HG03460 (cell line): ENCODE results near the gene CCDC186.
A peak's percentile ranks its signal among the peaks of the same experiment; 100 is the strongest.

Source experiments
- ATAC-seq: cut with Tn5 transposase; IDR thresholded peaks from one replicate; pipeline ENCODE4 v1.9.1; 2021; ENCODE audit not compliant: unreplicated experiment

Gene CCDC186

DNA sequence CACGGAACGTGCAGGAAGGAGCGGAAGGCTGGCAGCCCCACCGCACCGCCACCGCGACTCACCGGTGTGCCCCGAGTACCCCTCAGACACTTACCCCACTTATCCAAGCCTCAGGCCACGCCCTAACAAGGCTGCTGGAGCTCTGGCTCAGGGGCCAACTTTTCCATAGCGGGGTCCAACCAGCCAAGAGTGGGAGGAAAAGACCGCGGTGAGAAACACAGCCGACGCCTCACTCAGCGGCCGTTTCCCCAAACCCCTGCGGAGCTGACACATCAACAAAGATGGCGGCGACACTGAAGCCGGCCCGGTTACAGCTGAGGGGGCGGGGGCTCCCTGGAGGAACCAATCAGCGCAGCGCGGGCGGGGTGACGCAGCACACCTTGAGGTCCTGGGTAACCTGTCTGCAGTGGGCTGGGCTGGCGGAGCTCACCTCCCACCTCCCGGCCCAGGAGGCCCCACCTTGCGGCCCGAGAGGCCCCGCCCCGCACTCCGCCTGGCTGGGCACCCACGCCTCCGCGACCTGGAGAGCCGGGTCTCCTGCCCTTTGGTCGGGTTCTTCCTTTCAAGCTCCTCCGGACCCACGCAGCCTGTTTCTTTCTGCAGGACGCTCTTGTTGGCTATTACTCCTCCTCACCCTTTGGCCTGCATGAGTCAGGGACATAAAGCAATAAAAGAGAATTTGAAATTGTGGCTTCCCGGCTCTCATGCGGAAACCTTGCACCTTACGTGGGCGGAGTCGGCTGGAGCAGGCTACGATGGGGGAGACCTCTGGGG lies at the start of gene CCDC186:
CCDC186 (minus strand) TSS at position 283 of the 774 bp plus-strand sequence. CDS start 10,935 bp downstream, outside the sequence.
- ATAC-seq = peak; percentile 99

DNA sequence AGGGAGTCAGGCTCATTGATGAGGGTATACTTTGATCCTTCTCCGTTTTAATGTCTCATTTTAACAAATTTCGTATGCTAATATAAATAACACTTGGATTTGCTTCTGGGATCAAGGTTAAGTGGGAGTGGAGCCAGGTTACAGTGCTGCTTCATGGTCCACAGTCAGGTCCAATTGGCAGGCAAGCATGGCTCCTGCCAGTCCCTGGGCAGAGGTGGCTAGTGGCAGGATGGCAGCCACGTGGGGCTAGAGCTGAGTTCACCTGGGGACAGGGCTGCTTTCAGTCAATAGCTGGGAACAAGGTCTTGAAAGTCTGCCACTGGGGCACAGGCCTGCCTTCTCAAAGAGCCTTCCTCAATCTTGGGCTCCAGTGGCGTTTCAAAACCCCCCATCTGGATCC lies 49.1 kb upstream of the CCDC186 start:
- no peak for ATAC-seq

DNA sequence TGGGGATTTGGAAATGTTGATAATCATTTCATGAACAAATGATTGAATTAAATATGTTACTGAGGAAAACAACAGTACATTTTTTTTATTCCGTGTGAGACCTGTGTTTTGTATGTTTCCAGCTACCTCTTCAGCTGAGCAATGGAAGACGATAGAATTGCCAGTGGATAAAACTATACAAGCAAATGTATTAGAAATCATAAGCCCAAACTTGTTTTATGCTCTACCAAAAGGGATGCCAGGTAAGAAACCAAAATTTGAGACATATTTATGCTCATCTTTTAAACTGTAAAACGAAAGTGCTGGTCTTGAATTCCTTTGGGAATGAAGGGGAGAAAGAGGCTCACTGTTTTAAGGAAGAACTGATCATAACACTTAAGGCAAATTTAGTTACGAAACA lies 47.2 kb upstream of the CCDC186 start:
- no peak for ATAC-seq

DNA sequence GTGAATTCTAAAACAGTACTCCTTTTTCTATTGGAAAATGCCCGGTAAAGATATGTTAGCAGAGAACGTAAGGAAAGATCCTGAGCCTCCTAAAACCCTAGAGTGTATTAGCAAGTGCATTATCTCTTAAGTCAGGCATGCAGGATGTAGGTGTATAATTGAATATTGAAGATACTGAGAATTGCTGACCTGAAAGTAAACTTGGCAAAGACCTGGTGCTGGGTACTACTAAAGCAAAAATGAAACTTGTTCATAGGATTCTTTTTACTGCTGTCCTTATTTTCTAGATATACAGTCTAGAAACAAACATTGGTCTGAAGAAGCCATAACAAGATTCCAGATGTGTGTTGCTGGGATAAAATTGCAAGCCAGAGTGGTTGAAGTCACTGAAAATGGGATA lies 46.3 kb upstream of the CCDC186 start:
- no peak for ATAC-seq

DNA sequence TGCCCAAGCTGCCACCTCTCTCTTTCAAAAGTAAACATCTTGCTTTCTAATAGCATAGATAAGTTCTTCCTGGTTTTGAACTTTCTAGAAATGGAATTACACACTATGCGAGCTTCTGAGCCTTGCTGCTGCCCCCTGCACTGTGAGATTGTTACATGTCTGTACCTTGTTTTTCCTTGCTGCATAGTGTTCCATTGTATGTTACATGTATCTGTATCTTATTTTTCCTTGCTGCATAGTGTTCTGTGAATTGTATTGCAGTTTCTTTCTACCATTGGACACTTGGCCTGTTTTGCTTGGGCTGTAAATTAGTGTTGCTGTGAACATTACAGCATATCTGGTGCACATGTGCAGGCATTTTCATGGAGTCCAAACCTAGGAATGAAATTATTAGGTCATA lies 41.0 kb upstream of the CCDC186 start:
- no peak for ATAC-seq

DNA sequence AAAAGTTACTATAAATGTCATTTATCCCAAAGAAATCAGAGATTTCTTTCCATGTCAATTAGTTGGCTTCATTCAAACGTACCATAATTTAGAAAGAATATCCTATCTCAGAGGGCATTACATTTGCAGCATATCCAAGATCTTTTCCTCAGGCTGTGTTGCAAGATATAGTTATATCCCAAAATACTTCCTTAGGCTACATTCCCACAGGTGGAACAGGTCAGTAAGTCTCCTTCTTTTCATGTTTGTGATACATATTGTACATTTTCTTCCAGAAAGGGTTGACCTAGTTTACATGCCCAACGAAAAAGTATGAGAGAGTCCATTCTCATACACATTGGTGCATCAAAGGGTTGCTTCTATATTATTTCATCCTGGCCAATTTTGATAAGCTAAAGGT lies 38.1 kb upstream of the CCDC186 start:
- ATAC-seq = no peak

DNA sequence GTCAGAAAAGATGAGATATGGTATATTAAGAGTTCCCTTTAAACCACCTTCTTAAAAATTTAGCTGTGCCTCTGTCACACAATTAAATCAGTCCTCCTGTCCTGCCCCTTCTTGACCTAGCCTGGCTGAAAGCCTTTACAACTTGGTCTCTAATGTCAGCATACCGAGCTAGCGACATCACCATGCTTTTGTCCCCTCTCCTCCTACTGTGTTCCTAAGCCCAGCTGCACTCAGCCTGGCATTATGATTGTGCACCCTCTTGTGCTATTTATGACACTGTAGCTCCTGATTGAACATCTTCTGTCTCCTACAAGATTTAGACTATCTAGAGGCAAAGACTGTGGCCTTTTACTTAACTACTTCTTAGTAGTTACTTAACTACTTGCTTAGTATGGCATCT lies 34.3 kb upstream of the CCDC186 start:
- ATAC-seq = no peak

DNA sequence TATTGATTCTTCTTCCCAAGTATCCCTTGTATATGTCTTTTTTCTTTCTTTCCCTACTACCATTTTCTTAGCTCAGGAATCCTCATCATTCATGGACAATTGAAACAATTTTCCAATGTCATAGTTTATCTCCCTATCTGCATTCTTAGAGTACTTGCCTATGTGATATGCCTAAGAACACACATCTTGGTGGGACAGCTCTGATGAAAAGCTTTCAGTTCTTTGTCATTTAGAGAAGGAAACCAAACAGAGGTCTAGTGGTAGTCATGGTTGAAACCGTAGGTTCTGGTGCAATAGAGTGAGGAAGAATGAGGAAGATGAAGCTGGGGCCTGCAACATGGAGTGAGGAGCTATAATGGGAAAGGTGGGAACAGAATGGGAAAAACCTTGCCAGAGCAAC lies 33.3 kb upstream of the CCDC186 start:
- ATAC-seq = no peak

DNA sequence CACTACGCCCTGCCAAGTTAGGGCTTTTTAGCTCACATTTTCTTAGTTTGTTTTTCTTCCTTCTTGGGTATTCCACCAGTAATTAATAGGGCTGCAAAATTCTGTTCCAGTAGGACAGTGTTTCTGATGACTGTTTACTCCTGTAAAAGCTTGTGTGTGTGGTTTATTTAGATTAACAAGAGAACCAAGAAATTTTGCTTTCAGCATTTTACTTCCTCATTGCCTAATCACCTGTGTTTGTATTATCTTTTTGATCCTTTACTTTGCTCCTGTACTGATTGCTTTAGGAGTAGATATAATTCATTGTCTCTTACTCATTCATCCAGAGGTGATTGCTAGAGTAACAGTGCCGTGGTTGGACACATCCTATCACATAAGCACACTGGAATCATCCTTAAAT lies 32.9 kb upstream of the CCDC186 start:
- no peak for ATAC-seq

DNA sequence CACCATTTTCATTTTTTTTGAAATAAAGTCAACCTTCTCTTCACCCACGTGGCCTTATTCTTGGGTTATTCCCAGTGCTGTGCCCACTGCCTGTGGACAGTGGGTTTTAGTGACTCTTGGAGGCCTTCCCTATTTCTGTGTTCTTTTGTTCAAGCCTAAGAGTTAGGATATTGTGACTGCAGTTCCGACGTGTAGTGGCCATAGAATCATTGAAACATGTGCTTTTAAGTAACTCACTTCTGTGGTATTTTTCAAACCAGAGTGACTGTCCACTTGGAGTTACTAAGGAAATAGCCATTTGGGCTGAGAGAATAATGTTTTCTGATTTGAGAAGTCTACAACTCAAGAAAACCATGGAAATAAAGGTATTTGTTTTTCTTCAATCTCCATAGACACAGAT lies 28.8 kb upstream of the CCDC186 start:
- no peak for ATAC-seq

DNA sequence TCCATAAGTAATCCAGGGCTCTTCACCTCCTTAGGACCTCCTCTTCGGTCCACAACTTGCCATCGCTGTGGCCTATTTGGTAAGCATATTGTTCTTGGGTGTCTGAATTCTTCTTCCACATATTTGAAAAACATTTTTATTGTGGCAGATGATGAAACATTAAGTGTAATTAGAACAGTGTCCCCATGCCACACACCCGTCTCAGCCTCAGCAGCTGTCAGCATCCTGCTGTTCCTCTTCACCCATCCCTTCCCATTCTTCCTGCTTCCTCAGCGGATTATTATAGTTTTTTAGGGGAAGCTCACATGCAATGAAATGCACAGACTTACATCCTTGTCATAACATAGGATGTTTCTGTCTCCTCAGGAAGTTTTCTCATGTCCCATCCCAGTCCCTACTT lies 25.2 kb upstream of the CCDC186 start:
- no peak for ATAC-seq

DNA sequence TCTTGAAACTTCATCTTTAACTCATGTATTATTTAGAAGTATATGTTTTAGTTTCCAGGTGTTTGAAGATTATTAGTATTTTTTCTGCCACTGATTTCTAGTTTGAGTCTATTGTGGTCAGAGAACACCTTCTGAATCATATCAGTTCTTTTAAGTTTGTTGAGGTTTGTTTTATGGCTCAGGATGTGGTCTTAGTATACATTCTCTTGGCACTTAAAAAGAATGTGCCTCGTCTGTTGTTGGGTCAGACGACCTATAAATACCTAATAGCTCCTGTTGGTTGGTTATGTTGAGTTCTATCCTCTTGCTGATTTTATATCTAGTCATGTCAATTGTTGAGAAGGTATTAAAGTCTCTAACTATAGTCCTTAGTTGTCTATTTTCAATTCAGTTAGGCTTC lies 21.1 kb upstream of the CCDC186 start:
- peak; percentile 84 for ATAC-seq

DNA sequence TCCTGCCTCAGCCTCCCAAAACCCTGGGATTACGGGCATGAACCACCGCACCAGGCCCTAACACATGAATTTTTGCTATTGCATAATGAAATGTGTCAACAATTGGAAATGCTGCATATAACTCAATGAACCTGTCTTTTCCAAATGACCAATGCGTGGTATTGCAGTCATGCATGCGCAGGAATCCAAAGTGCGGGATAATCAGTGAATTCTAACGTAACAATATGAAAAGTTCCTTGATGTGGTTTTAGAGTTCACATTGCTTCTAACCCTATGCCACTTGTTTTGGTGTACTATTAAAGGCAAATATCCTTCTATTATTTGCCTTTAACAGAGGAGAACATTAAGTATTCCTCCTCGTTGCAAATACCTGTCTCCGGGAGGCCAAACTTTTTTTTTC lies 15.7 kb upstream of the CCDC186 start:
- no peak for ATAC-seq

DNA sequence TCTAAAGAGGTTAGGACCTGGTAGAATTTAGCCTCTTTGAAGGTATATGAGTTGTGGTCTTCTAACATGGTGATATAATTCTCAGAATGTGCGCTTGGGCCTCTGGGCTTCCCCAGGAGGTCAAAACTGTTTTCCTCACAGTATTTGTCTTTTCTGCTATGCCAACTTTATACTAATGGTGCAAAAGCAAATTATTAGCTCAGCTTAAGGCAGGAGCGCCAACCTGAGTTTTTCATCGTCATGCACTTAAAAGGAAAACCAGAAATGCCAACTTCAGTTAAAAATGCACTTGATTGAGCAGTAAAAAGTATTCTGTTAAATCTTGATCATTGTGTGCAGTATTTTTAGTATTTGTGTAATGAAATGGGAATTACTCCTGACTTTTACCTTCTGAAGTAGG lies 14.9 kb upstream of the CCDC186 start:
- no peak for ATAC-seq

DNA sequence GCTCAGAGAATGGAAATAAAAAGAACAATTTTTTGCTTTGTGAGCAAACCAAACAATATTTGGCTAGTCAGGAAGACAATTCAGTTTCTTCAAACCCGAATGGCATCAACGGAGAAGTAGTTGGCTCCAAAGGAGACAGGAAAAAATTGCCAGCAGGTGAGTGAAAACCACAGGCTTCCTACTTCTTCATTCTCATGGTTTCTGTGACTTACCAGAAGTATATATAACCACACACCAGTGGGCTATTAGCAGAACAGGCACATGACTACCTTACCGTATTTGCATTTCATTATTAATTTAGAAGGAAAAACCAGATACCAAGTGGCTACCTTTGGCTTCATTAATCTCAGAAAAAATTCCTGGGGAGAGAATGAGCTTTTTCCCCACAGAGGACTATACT lies 14.0 kb upstream of the CCDC186 start:
- no peak for ATAC-seq

DNA sequence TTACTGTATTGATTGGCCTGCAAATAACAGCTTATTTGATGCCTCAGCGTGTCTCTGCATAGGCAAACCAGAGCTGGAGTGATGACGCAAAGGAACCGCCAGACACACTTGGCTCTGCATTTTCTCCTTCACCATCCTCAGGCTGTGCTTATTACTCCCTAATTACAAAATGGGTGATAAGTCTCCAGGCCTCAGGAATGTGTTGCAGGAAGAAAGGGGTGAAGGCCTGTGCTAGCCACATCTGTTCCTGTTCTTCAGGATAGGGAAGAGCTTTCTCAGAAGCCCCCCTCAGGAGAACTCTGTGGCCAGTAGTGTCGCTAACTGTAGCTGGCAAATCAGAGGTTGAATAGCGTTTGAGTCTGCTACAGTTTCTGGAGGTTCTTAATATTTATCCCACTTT lies 10.3 kb upstream of the CCDC186 start:
- ATAC-seq = no peak

DNA sequence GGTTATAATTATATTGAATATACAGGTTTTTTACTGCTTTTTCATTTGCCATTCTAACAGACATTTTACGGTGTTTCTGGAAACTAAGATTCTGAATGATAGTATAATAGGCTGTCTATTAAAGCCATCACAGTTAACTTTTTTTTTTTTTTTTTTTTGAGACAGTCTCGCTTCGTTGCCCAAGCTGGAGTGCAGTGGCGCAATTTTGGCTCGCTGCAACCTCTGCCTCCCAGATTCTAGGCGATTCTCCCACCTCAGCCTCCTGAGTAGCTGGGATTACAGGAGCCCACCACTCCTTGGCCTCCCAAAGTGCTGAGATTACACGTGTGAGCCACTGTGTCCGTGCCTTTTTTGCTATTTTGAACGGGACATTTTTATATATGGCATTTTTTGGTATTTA lies 9.6 kb upstream of the CCDC186 start:
- no peak for ATAC-seq

DNA sequence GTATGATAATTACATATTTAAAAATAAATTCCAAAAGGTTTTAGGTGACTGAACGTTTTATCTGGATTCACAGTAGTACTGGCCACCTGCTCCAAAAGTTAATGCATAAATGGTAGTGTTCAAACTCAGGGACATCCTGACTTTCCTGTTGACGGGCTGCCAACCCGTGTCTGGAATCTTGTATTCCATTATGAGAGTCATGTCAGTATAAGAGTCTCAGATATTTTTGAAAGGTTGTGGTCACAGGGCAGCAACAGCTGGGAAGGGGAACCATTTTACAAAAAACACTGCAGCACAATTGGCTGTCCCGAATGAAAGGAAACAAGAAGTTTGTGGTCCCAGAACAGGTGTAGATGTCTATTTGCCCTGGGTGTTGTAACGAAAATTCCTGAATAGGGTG lies 8.0 kb upstream of the CCDC186 start:
- ATAC-seq = no peak

DNA sequence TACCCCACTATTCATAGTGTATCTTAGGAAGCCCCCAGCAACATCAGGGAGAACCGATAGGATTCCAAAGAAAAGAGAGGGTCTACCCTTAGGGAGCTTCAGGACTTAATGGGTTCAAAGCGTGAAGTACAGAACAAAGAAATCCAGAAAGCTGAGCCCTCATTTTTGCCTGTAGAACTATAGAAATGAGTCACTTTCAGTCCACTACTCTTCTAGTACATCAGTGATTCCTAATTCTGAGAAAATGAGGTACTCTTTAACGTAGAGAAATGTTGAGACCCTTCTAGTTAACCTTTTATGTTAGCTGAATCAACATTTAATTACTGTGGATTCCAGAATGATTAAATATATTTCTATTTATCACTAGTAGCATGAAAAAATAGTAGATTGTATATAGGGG lies 6.9 kb upstream of the CCDC186 start:
- no peak for ATAC-seq

DNA sequence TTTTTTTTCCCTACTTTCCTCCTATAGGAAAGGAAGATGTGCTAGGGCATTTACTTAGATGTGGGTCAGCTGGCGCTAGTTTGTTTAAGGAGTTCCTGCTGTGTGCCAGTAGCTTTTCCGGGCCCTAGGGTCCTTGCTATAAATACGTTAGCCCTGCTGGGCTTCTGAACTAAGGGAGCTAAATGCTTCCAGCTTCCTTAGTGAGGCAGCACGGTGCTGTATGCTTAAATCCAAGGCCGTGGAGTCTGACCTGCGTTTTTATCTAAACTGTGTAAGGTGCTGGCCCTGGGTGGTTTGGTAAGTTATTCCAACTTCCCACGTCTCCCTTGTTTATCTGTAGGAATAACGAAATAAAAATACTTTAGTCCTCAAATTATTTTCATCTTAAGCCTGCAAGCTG lies 5.7 kb upstream of the CCDC186 start:
- no peak for ATAC-seq

DNA sequence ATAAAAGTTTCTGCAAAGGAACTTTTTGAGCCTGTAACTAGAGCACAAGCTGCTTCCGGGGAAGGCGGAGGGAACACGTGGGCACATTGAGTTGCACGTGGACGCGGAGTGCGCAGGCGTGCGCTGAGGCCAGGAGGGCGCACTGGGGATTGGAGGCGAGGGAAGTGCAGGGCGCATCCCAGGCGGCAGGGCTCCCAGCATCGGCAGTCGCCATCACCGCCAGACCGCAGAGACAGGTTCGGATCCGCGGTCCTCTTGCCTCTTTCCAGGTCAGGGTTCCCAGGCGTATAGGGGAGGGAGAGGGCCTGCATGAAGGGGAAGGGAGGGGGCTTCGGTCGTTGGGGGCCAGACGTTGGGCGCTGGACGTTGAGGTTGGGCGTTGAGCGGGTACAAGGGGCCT lies 5.1 kb upstream of the CCDC186 start, which contains the start of gene TDRD1:
TDRD1 (plus strand) TSS at position 206 of the 400 bp plus-strand sequence. CDS start 8,479 bp downstream, outside the sequence.
- ATAC-seq = no peak

DNA sequence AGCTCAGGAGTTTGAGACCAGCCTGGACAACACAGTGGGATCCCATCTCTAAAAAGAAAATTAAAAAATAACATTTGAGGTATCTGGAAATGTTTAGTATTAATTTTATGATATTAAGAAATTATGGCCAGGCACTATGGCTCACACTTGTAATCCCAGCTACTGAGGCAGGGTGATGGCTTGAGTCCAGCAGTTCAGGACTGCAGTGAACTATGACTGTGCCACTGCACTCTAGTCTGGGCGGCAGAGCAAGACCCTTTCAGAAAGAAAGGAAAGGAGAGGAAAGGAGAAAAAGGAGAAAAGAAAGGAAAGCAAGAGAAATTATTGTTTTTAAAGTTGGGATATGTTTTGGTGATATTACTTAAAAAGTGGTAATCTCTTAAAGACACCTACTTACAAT lies 2.5 kb upstream of the CCDC186 start:
- ATAC-seq = no peak

DNA sequence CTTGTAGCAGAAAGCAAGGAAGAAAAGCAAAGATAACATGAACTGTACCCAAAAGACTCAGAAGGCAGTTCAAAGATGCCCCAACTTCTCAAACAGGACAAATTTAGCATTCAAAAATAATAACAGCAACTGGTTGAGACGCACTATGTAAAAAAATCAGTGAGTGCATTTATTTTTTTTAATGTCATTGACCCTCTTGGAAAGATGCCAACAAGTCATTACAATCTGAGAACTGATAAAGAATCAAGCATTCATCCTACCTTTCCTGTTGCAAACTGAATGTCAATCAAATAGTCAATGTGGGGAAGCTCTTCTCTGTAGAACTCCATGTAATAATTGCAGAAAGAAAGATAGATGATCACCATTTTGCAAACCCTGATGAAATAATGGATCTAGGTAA lies 1.7 kb upstream of the CCDC186 start:
- no peak for ATAC-seq
